H7 (cell line): ENCODE data around the gene KLF15. TPM values are rescaled to one million over a fixed set of nuclear protein-coding genes. Genes with fewer than 3 reads are reported as not detected.

Source experiments
- DNase-seq: peaks from one replicate; pipeline ENCODE4 v3.0.0; 2012
- H3K27me3 ChIP-seq: 2 replicates; pipeline ENCODE4 v1.6.0; 2011; ENCODE audit warnings: mild to moderate bottlenecking, low read length; ENCODE audit not compliant: control insufficient read depth, insufficient read depth
- H3K36me3 ChIP-seq: replicated peaks from 2 replicates; pipeline ENCODE4 v1.5.1; 2011; ENCODE audit warnings: low read length; ENCODE audit not compliant: control insufficient read depth, insufficient read depth
- H3K4me3 ChIP-seq: 2 replicates; pipeline ENCODE4 v1.5.1; 2011; ENCODE audit warnings: low read depth, mild to moderate bottlenecking, control low read depth, low read length, moderate library complexity; ENCODE audit not compliant: insufficient read depth
- total RNA-seq: library from RNA; depleted of rRNA; stranded (reverse); fragments of >200 nt; shearing (Covaris generic); gene quantifications from 2 replicates; pipeline ENCODE4 v1.2.3, GENCODE V29; 2014; rRNA removed

The KLF15 gene
- 8.5 and 10.5 TPM in 2 replicates for total RNA-seq

DNA sequence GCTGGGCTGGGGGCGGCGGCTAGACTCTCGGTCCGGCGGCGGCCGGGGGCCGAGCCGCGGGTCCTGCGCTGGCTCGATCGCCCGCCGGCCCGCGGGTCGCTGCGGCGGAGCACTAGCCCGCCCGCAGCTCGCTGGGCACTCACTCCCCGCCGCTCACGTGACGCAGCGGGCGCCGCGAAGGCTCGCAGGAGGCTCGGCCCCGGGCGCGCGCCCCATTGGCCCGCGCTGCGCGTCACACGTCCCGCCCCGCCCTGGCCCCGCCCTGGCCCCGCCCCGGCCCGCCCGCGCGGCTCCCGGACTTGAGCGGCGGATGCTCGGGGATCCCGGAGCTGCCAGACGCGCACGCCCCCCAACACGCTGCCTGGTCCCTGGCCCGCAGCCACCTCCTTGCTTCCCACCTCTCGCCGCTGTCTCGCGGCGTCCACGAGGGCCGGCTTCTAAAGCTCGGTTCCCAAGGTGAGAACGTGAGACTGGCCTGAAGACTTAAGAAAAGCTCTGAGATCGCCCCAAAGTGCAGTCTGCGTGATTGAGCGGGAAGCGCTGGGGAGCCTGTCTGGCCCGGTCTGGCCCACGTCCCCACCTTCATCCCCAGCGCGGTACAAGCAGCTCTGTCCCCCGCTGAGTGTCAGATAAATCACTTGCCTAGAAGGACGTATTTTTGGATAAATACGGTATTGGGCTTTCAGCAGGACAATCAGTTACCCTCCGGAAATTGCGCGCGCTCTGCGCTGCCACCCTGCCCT lies at the start of gene KLF15:
Gene KLF15, minus strand, starts transcription at position 114 of the 743 bp plus-strand sequence. CDS start 4,486 bp downstream, outside the sequence.
- peaks cover 19% of the 10 kb centered on the region for H3K27me3 ChIP-seq
- no peaks in the 10 kb centered on the region for H3K36me3 ChIP-seq
- H3K4me3 ChIP-seq: peak within 1 kb of the TSS; percentile 68
- DNase-seq: peak; percentile 99

DNA sequence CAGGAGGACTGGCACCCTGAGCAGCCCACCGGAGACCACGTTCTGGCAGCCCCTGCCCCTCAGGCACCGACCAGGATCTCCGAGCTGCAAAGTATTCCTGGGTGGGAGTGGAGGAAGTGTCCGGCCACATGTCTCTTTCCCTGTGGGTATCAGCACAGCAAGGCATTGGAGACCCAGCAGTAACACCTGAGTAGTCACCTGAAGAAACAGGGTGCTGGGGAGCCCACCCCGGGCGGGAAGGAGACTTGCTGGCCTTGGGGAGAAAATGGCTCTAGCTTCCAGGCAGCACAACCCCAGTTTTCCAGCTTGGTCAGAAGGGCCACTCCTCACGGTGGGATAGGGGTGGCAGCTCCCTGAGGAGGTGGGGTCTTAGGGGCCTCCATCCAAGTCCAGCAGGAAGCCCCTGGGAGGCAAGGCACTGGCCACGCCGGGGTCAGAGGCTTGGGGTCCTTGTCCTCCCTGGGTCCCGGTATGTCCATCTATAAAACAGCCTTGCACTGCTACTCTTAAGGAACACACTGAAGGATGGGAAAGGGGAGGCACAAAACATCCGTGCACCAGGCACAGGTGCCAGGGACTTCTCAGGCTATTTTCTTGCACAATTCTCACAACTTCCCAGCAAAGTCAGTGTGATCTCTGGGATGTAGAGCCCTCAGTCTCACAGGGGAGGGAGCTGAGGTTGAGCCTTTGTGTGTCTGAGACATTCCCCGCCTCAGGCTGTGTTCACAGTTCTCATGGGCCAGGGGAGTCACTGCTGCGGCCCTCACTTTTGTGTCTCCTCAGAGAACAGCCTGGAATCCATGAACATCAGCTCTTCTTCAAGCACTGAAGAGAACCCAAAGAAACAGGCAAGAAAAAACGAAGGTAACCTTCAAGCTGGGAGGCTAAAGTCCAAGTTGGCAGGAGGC lies 49.4 kb upstream of the KLF15 start:
- Histone ChIP-seq H3K4me3 (no peak overlapping the region), H3K27me3 (no peaks in the 10 kb centered on the region), H3K36me3 (no peaks in the 10 kb centered on the region)
- peak; percentile 33 for DNase-seq

DNA sequence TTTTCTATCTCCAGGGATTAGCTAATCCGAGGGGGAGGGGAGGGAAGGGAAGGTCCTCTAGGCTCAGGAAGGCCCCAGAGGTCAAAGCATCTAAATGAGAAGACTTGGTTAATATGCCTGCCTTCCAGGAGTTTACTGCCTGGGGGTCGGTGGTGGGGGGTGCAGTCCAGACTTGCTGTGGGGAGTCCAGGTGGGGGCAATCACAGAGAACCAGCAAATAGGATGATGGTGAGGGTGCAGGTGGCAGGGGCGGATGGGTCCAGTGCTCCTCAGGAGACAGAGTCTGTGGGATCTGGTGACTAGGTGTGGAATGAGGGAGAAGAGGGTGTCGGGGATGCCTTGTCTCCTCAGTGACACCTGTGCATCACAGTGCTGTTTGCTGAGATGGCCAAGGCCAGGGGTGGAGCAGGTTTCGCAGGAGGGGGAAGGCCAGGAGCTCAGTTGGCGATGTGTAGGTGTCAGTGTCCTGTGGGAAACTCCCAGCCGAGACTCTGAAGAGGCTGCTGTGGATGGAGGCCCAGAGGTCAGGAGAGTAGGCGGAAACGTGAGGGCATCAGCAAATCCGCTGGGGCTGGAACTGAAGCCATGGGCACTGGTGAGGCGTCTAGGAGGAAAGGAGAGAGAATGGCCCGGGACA lies 45.6 kb upstream of the KLF15 start:
- no peaks in the 10 kb centered on the region for H3K36me3 ChIP-seq

DNA sequence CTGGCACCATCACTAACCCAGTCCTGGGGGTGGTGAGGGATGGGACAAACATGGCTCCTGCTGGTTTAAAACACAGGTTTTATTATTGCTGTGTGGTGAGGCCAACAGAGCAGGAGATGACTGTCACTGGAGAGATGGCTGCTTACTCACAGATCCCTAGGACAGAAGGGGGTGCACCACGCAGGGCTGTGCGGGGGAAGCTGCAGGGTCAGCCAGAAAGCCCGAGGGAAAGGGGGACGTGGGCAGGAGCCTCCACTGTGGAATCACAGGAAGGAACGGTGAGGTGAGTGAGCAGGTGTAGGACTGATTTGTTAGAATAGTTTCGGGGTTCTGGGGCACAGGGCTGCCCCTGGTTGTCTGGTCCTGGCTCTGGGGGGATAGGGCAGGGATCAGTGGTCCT lies 45.0 kb upstream of the KLF15 start:
- Histone ChIP-seq H3K36me3 (no peaks in the 10 kb centered on the region), H3K4me3 (no peak overlapping the region)
- DNase-seq: no peak

More for the DNA sequence above, 45.6 kb upstream of the KLF15 start:
- Histone ChIP-seq H3K27me3 (no peaks in the 10 kb centered on the region), H3K4me3 (no peak overlapping the region)
- no peak for DNase-seq

DNA sequence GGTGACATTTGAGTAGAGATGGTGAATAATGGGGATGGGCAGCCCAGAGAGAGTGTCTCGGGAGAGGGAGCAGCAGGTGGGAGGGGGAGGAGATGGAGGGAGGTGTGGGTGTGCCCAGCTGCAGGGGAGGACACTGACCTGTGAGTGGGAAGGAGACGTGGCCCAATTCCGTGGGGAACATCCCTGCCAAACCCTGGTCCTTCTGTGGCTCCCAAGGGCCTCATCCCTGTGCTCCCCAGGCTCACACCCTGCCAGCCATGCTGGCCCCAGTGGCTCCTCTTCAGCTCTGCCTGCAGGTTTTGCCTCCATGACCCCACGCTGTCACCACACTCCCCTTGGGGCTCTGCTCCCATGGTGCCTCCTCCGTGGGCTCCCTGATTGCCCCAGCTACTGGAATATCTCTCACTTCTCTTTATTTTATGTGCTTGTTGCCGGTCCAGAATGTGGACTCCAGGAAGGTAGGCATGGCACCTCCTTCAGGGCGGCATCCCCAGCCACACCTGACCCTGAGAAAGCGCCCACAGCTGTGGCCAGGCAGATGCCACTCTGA lies 44.5 kb upstream of the KLF15 start:
- Histone ChIP-seq H3K27me3 (no peaks in the 10 kb centered on the region), H3K4me3 (no peak overlapping the region), H3K36me3 (no peaks in the 10 kb centered on the region)
- DNase-seq: no peak

More for the DNA sequence above, 45.0 kb upstream of the KLF15 start:
- no peaks in the 10 kb centered on the region for H3K27me3 ChIP-seq

DNA sequence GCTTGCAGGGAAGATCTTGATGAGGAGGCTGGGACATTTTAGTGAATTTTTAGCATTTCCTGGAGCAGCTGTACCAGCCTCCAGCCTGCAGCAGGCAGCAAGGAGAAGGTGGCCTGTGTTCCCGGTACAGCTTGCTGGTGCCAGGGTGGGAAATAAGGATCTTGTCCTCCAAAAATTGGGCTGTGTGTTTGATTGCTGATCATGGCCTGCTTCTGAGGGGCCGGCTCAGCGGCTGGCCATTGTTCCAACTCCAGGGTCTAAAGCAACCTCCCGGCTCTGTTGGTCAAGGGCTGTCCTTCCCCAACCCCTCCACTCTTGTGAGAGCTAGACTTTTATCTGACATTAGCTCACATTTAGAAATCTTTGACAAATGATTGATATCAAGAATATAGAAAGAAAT lies 42.5 kb upstream of the KLF15 start:
- H3K36me3 ChIP-seq: no peaks in the 10 kb centered on the region
- no peak for DNase-seq
- peaks cover 5% of the 10 kb centered on the region; the same call in 1 of the 2 replicates for H3K27me3 ChIP-seq
- H3K4me3 ChIP-seq: no peak overlapping the region

DNA sequence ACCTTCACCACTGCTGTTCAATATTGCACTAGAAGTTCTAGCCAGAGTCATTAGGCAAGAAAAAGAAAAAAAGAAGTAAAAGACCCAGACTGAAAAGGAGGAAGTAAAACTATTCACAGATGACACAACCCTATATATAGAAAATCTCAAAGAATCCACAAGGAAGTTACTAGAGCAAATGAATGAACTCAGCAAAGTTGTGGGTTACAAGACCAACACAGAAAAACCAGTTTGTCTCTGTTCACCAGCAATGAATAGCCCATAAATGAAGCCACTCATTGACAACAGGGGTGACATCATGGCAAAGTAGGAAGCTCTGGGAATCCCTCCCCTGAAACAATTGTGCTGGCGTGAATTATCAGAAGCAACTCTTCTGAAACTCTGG lies 42.1 kb upstream of the KLF15 start:
- no peak overlapping the region for H3K4me3 ChIP-seq
- no peaks in the 10 kb centered on the region for H3K36me3 ChIP-seq
- DNase-seq: no peak
- peaks cover 8% of the 10 kb centered on the region for H3K27me3 ChIP-seq

DNA sequence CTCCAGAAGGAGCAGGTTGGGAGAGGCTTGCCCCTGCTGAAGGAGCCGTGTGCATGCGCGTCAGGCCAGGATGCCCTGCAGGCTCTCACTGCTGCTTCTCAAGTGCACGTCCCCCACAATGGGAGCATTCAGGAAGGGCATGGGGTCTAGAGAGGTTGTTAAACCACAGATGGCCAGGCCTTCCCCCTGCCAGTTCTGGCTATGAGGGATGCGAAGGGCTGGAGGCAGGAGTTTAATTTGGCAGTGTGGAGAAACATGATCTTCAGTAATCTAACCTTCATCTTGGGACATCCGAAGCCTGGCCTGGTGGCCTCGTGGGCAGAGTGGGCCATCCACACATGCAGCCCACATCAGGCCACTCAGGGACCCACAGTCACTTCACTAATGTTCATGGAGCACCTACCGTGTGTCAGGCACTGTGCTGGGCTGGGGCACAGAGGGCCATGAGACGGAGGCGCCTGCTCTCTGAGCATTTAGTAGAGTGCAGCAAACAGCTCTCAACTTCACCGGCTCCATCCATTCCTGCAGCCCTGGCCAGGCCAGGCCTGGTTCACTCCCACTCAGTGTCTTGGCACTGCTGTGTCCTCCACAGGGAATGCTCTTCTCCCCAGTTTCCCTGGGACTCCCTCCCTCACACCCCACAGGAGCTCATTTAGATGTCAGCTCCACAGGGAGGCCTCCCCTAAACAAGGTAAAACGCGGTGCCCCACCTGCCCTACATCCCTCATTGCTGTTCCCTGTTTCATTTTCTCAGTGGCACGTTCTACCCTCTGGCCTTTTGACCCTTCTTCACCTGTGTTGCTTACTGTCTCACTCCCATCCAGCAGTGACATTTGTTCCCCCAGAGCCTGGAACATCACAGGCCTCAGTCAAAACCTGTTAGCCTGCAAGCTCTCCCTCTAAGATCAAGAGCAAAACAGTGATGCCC lies 41.5 kb upstream of the KLF15 start:
- H3K36me3 ChIP-seq: no peaks in the 10 kb centered on the region
- H3K27me3 ChIP-seq: peaks cover 14% of the 10 kb centered on the region
- H3K4me3 ChIP-seq: no peak overlapping the region
- no peak for DNase-seq

DNA sequence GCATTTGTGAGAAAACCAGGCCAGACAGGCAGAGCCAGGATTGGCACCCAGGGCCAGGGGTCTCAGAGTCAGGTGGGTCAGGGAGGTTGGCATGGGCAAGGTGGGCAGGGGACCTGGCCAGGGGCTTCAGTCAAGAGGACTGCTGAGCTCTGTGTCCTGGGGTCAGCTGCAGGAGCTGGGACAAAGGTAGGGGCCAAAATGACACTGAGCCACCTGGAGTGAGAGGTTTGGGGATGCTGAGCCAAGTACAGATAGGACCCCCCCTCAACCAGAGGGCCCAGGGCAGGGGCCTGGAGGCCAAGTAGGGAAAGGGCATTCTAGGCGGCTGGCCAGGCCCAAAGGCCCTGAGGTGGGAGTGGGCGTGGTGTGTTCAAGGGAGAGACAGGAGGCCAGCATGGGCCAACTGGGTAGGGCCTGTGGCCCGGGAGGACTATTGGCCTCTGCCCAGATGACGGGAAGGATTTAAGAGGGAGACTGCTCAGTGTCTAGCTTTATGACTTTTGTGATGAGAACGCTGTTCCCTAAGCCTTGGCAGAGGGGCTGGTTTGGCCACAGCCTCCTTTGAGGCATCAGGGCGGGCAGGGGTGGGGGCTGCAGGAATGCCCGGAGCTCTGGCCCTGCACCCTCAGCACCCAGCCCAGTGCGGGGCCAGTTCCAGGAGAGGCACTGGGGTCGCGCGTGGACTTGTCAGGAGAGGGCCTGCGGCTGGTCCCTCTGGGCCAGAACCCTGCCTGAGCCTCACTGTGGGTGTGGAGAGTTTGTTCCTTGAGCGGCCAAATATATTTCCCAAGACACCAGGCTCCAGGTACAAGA lies 40.6 kb upstream of the KLF15 start:
- no peak overlapping the region for H3K4me3 ChIP-seq
- H3K27me3 ChIP-seq: peaks cover 19% of the 10 kb centered on the region
- no peaks in the 10 kb centered on the region for H3K36me3 ChIP-seq
- DNase-seq: no peak

DNA sequence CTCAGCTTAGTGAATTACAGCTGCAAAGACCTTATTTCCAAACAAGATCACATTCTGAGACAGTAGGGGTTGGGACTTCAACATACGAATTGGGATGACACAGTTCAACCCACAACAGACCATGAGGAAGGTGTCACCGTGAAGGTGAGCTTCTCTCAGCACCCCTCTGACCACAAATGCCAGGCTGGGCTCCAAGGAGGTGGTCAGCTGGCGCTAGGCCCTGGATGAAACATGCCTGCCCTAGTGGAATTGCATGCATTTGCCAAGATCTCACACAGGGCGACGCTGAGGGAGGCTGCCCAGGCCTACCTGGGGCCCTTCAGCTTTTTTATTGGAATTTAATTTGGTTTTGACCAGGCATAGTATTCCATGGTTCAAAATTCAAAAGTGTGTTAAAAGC lies 39.3 kb upstream of the KLF15 start:
- Histone ChIP-seq H3K4me3 (no peak overlapping the region), H3K36me3 (no peaks in the 10 kb centered on the region), H3K27me3 (peaks cover 19% of the 10 kb centered on the region)
- no peak for DNase-seq

DNA sequence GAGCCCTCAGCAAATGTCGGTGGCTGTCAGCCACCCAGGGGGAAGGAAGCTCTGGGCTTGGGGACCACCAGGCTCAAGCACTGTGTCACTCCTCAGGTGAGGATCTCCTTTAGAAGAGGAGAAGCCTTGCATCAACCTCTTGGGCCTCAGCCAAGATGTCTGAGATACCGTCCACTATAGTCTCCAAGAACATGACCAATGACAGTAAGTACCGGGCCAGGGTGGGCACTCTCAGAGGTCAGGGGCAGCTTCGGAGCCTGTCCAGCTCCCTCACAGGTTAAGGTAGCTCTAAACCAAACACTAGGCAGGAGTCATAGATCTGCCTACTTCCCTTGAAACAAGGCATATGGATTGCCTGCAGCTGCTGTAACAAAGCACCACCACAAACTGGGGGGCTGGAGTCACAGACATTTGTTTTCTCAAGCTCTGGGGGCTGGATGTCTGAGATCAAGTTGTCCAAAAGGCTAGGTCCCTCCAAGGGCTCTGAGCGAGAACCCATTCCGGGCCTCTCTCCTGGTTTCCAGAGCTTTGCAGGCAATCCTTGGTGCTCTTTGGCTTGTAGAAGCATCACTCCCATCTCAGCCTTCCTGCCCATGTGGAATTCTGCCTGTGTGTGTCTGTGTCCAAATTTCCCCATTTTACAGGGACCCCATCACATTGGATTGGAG lies 38.8 kb upstream of the KLF15 start:
- H3K36me3 ChIP-seq: no peaks in the 10 kb centered on the region
- peaks cover 19% of the 10 kb centered on the region for H3K27me3 ChIP-seq
- no peak overlapping the region for H3K4me3 ChIP-seq
- DNase-seq: no peak

DNA sequence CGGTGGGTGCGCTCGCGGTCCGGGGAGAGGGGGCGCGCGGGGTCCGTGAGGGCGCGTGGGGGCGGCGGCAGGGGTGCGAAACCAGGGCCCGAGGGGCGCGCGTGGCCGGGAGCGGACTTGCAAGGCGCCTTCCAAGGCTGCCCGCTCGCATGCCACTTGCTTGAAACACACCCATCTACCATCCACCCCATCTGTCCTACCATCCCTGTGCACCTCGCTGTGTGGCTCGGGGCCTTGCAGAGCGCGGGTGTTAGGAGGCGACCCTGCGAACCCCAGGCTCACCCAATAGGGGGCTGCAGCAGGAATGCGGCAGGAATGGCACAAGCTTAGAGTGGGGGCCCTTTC lies 37.7 kb upstream of the KLF15 start:
- H3K27me3 ChIP-seq: peaks cover 19% of the 10 kb centered on the region
- H3K36me3 ChIP-seq: no peaks in the 10 kb centered on the region
- DNase-seq: no peak
- no peak overlapping the region for H3K4me3 ChIP-seq
